Stimulated activated CD8-positive, alpha-beta memory T cell treated with anti-CD3 and anti-CD28 coated beads, Interleukin-2, amount 100 ng/mL, for 1 hour (primary cell): ENCODE results near the gene FOXL2NB.

Experiments used
- DNase-seq, 2 donors: peaks; one replicate each; pipeline ENCODE4 v3.0.0-alpha.2; 2020; ENCODE audit warnings: low read depth in 2 of 2

FOXL2NB gene

DNA sequence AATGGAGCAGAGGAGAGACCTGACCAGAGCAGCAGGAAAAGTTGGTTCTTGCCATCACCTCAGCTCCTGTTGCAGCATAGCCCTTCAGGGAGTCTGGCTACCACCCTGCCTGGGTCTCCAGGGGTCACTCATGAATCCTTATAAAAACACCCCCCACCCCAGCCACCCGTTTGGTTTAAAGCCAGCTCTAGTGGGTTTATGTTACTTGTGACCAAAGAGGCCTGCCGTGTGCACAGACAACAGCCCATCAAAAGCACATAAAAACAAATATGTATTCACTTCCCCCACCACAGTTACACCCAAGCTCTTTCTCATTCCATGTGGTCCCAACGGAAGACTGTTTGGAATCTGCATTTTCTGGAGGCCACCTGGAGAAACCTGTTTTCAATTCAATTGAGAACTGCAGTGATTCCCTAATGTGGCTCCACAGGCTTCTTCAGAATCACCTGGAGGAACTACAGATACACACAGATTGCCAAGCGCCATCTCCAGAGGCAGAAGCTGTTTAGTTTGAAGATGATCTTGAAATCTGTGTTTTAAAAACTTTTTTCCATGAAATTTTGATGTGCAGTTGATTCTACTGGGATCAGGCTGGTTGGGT is 13.8 kb upstream of the FOXL2NB start:
- DNase-seq = no peak

DNA sequence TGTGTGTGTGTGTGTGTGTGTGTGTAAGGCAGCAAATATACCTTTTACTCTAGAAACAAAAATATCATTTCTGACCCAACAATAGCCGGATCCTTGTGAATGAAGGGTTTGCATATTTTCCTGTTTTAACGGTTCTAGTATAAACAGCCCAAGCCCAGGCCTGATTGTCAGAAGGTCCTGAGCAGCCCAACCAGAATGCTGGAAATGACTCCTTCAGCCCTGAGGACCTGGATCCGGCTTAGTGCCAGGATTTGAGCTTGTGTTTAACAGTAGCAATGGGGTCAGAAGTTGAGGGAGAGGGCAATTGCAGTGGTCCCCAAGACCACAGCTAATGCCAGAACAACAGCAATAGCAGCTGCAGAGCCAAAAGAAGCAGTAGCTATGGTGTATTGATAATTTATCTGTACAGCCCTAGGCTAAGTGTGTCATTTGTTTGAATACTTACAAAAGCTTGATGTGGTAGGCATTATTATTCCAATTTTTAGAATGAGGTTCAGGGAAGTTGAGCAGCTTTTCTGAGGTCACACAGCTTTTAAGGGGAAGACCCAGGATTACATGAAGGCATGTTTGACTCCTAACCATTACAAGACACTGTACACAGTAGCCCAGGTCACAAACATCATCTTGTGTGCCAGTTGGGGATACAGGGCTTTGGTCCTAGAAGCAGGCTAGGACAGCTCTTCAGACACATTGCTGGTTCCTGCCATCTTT is 12.9 kb upstream of the FOXL2NB start:
- no peak for DNase-seq

- DNase-seq = no peak
Observed at GRCh38 chr3:138935505-138935862, 11.5 kb upstream of the FOXL2NB start.

- peak; percentile 24 to 54 for DNase-seq
Observed at GRCh38 chr3:138935863-138936740, 10.9 kb upstream of the FOXL2NB start.

DNA sequence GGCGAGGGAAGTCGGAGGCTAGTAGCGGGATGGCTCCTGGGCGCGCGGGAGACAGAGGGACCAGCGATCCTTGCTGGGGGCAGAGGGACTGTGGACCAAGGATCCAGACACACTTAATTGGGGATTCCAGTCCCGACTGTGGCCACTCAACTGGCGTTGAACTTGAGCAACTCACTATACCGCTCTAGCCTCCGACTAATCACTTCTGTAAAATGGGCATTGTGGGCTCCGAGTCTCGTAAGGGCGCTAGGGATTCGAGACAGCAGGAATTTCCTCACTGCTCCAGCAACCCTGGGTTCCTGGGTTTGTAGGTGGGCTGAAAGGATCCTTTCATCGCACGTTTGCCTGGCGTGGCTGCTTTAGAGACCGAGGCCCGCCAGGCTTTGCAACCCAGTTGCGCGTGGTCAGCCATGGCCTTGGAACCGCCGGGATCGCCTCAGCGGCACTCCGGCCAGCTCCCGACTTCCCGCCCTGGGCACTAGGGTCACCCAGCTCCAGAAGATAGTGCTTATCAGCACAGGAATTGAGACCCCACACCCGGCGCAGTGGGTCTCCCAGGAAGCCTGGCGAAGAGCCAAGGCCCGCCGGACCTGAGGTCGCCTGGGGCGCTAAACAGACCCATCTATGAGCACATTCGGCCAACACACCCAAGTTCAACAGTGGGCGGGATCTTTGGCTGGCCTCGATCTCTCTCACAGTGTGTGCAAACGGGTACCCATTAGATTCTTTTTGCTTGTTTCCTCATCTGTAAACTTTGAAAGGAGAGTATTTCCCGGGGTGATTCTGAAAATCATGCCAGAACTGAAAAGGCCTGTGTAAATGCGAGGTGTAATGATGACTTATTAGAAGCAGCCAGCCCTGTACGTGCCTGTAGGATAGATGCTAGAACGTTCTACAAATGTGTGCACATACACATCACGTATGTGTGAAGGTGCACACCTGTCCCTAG is 10.0 kb upstream of the FOXL2NB start:
- no peak for DNase-seq

DNA sequence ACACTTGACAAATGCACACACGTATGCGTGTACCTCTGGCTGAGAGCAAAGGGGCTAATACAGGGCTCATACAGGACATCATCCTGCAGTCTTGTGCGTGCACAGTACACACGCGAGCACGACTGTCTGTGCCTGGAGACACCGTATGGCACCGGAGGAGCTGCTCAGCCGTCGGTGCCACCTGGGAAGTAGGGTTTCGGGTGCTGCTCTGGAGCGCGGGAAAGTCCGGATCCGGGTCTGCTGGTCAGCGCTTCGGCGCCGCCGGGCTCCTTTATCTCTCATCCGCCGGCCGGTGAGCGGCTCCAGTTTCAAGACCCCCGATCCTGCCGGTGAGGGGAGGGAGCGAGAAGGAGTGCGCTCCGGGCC is 9.3 kb upstream of the FOXL2NB start:
- DNase-seq = no peak

- DNase-seq = no peak
Observed at GRCh38 chr3:138938056-138938876, 8.8 kb upstream of the FOXL2NB start.

- no peak for DNase-seq
Observed at GRCh38 chr3:138938877-138939560, 8.0 kb upstream of the FOXL2NB start.

GRCh38 chr3:138939561-138940241 is 7.3 kb upstream of the FOXL2NB start:
- no peak for DNase-seq

DNA sequence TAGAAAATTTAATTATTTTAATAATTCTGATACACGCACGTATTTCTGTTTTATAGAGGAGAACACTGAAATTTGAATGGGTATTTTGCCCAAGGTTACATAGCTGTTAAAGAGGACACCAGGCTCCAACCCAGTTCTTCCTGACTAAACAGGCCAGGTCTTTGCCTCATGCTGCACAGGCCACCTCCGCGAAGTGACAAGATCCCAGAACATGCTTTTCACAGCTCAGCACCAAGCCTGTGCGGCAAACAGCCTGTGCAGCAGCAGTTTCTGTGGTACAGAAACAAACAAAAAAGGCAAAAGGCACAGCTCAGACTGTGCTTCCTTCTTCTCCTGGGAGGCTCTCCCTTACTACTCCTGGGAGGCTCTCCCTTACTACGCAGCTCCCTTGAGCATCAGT is 6.6 kb upstream of the FOXL2NB start:
- no peak for DNase-seq

- DNase-seq = no peak
Observed at GRCh38 chr3:138941259-138941885, 5.6 kb upstream of the FOXL2NB start.

GRCh38 chr3:138942271-138942670 is 4.7 kb upstream of the FOXL2NB start:
- DNase-seq = no peak

GRCh38 chr3:138942861-138943623 is 4.0 kb upstream of the FOXL2NB start:
- no peak for DNase-seq

DNA sequence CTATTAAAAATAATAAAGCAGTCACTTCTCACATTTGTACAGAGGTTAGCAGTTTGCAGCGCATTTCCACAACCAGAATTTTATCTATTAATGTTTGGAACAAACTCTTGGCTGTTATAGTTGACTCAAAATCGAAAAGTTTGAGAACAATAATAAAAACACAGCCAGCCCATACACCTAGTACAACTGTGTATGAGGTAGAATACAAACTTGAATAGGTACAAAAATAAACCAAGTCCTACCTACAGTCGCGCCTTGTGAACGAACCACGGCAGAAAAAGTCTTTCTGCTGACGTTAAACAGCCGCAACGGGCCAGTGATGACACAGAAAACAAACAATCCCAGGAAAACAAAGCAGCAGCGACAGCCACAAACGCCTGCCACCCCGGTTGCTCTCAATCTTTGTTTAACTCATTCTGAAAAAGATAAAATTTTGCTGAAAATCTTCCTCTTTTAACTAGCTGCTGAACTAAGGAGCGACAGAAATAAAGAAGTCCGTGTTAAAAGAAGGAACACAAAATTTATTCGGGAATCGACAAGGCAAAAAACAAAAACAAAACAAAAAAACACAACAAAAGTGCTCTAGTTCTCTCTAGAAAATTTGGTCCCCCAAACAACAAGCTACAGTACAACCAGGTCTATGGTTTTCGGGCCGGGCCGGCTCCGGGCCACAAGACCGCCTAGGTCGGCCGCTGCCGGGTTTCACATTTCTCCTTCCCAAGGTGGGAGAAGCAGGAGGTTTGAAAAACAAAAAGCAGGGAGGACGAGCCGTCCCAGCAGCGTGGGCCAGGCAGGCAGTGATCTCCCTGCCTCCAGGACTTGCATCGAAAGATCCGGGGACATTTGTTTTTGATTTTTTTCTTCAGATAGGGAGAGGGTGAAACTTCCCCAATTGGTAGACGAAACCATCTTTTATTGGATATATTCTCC is 3.0 kb upstream of the FOXL2NB start:
- no peak for DNase-seq

- no peak for DNase-seq
Observed at GRCh38 chr3:138944654-138944928, 2.4 kb upstream of the FOXL2NB start.

DNA sequence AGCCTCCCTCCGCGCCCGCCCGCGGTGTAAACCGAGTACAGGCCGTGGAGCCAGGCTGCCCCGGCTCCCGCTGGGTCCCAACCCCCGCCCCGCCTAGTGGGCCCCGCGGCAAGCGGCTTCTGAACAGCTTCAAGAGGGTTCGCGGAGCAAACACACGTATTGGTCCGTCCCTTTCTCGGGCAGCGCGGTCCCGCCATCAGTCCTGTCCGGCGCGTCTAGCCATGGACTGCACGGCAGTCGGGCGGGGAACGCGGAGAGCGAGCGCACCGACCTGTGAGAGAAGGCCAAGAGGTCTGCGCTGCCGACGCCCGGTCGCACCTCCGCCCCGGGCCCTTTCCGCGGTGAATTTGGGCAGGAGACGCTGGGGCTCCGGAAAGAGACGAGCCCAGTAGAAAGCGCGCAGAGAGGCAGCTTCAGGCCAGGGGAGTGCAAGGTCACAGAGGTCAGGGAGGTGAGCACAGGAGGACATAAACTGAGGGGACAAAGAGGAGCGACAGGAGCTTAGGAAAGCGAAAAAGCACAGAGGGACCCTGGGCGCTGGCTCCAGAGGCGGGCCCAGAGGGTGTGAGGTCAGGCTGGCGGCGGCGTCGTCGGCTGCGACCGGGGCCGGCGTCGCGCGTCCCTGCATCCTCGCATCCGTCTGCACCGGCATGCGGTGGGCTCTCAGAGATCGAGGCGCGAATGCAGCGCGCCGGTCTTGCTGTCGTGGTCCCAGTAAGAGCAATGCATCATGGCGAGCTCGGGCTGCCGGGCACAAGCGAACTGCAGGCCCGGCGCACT is 1.9 kb upstream of the FOXL2NB start:
- DNase-seq = no peak
